ENCODE measurements around the gene ABAT. TPM values are rescaled to one million over a fixed set of nuclear protein-coding genes. Genes with fewer than 3 reads are reported as not detected.

The ABAT gene
- total RNA-seq, 1 donor from 2014 or later: 3.8 TPM

DNA sequence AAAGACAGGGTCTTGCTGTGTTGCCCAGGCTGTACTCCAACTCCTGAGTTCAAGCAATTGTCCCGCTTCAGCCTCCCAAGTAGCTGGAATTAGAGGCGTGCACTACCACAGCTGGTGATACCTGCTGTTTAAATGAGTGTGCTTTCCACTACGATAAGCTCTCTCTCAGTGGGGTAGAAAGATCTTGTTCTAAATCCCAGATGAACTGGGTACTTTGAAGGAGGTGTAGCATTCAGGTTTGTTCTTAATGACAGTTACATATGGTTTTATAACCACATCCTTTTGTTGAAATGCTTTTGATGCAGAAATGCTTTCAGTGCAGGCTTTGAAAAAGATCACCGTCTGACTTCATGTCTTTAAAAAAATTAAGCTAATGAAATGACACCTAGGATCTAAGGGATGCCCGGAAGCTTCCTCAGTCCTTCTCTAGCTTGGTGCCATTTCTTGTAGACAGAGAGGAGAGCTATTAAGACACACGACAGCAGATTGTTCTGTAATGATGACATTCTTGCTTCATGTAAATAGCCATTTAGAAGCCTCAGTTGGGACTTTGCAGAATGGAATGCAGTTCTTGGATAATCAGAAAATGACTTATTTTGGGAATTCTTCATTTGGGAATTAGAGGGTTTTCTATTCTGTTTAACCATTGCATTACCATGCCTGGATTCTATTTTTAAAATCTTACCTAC is 142.7 kb downstream of the ABAT start:
- DNase-seq (ENCODE audit: low read depth): no peak

- DNase-seq (ENCODE audit: low read depth): no peak
Measured at GRCh38 chr16:8818504-8819270, 144.3 kb downstream of the ABAT start.

GRCh38 chr16:8819411-8820034 is 145.1 kb downstream of the ABAT start:
- no peak for DNase-seq (ENCODE audit: low read depth)

DNA sequence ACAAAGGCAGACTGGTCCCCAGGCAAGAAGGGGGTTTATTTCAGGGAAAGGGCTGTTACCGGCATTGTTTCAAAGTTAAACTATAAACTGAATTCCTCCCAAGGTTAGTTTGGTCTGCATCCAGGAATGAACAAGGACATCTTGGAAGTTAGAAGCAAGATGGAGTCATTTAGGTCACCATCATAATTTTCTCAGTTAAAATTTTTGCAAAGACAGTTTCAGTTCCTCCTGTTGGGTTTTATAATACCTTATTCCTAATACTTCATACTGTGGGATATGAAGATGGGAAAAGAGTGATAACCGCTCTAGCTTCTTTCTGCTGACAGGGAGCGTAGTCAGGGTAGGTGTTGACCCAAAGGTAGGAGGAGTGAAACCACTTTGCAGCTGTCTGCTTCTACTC is 148.0 kb downstream of the ABAT start:
- peak; percentile 23 for DNase-seq (ENCODE audit: low read depth)

- no peak for DNase-seq (ENCODE audit: low read depth)
Measured at GRCh38 chr16:8826278-8826879, 152.0 kb downstream of the ABAT start.

DNA sequence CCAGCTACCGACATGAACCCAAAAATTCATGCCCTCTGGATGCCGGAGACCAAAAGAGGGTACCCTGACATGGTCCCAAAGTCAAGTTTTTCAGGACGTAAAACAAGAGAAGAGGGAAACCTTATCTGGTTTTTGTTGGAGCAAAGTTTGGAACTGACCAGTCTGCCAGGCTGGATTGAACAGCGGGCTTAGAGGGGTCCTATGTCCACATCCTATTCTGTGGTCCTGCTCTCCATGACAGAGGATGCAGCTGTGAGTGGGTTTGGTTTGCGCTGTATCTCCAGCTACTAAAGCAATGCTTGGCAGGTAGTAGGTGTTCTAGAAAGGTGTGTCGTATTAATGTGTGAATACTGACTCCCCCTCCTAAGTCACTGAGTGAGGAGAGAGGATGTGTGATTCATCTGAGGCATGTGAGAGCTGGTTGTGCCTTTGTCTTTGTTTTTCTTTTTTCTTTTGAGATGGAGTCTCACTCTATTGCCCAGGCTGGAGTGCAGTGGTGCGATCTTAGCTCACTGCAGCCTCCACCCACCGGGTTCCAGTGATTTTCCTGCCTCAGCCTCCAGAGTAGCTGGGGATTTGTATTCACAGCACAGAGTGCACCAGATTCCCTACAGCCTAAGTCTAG is 154.2 kb downstream of the ABAT start:
- DNase-seq (ENCODE audit: low read depth): peak; percentile 61

- DNase-seq (ENCODE audit: low read depth): no peak
Measured at GRCh38 chr16:8831450-8831849, 157.0 kb downstream of the ABAT start.

DNA sequence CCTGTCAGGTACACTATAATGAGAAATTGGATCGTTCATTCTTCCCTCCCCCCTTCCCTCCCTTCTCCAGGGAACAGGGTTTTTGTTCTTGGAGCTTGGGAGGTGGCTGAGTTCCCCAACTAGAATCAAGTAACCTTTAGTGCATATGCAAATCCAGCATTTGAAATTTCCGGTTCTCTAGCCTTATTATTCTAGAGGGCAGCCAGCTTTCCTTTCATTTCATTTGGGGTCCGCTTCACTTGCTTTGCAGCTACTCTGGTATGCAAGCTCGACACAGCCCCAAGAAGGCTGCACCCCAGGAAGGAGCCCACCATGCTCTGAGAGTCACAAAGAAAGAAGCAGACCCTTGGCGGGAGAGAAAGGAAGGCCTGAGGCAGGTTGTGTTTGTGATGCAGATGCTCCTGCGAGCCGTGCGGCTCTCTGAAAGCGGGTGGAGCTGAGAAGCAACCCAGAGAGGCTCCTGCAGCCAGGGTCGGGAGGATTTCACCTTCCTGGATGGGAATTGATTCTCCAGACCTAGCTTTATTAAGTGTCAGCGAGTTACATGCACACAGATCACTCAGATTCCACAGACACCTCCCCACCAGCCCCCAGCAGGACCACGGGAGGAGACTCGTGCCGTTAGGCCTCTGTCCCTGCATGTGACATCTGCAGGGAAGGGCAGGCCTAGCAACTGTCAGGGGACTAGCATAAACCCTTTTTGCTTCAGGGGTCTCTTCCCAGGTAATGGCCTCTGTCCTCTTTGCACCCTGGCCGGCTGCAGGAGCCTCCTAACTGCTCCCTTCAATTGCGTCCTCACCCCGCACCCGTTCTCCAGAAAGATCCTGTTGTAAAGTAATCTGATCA is 157.7 kb downstream of the ABAT start:
- no peak for DNase-seq (ENCODE audit: low read depth)

DNA sequence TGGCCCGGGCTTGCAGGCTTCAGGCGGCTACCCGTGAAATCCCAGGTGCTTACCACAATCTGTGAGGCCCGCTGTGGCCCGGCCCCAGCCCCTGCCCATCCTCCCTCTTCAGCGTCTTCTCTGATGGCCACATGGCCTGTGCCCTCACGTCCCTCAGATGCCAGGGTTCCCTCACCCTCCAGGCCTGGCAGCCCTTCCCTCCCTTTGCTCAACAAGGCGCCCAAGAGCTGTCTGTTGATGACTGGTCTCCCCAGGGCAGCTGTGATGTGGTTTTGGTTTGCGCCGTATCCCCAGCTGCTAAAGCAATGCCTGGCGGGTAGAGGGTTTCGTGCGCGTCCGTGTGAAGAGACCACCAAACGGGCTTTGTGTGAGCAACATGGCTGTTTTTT is 158.3 kb downstream of the ABAT start:
- no peak for DNase-seq (ENCODE audit: low read depth)

Other genes starting within 250 kb of the ABAT start
- not detected in 2 replicates for gene TMEM114, start 84.1 kb upstream of the ABAT start, total RNA-seq
- gene METTL22, start 52.9 kb upstream of the ABAT start, total RNA-seq: 16.5 and 17.0 TPM in 2 replicates
- 4.2 and 9.5 TPM in 2 replicates for gene TMEM186, start 123.0 kb downstream of the ABAT start, total RNA-seq
- gene PMM2, start 123.2 kb downstream of the ABAT start, total RNA-seq: 23.6 and 41.1 TPM in 2 replicates
- 125 and 303 TPM in 2 replicates for gene CARHSP1, start 194.4 kb downstream of the ABAT start, total RNA-seq
- not detected in 2 replicates for gene LITAFD, start 207.7 kb downstream of the ABAT start, total RNA-seq

Data from renal cortical epithelial cell (primary cell).